GM18951 (cell line): ENCODE measurements around the gene SPATA33.

Experiments used
- POLR2A ChIP-seq: IDR thresholded peaks from 4 replicates; pipeline ENCODE4 v1.6.1; 2011; ENCODE audit warnings: mild to moderate bottlenecking; ENCODE audit not compliant: insufficient read length, insufficient read depth; ENCODE audit errors: extremely low read depth
- in situ Hi-C: fragments of 300-500 bp; cut with MboI; formaldehyde crosslinking; loops from one replicate; pipeline ENCODE4 v1.12.0; 2022; ENCODE audit warnings: low sequenced_read_pairs, mixed read lengths, inconsistent platforms; ENCODE audit not compliant: unreplicated experiment

SPATA33 gene

GRCh38 chr16:89639385-89639784 is 18.3 kb upstream of the SPATA33 start:
- TF ChIP-seq POLR2A: no peak
- in situ Hi-C loops: no loop called here

GRCh38 chr16:89641458-89642119 is 16.0 kb upstream of the SPATA33 start:
- TF ChIP-seq POLR2A: no peak
- in situ Hi-C loops: no loop called here

GRCh38 chr16:89642574-89642973 is 15.1 kb upstream of the SPATA33 start:
- TF ChIP-seq POLR2A: no peak
- in situ Hi-C loops: no loop called here

- TF ChIP-seq POLR2A: no peak
- in situ Hi-C loops: no loop called here
These were observed 13.8 kb upstream of the SPATA33 start for GRCh38 chr16:89643769-89644300.

- TF ChIP-seq POLR2A: no peak
These were observed 12.5 kb upstream of the SPATA33 start for GRCh38 chr16:89645122-89645521.

GRCh38 chr16:89646270-89646669 is 11.4 kb upstream of the SPATA33 start:
- no peak for TF ChIP-seq POLR2A
- in situ Hi-C loops: no loop called here

More at GRCh38 chr16:89645122-89645521, 12.5 kb upstream of the SPATA33 start:
- in situ Hi-C loops: no loop called here

GRCh38 chr16:89646906-89647305 is 10.7 kb upstream of the SPATA33 start:
- in situ Hi-C loops: no loop called here
- no peak for TF ChIP-seq POLR2A

GRCh38 chr16:89651584-89651983 is 6.1 kb upstream of the SPATA33 start:
- TF ChIP-seq POLR2A: no peak
- in situ Hi-C loops: no loop called here

GRCh38 chr16:89653656-89654295 is 3.9 kb upstream of the SPATA33 start:
- in situ Hi-C loops: no loop called here

GRCh38 chr16:89655062-89655643 is 2.5 kb upstream of the SPATA33 start:
- in situ Hi-C loops: no loop called here
- no peak for TF ChIP-seq POLR2A

More at GRCh38 chr16:89653656-89654295, 3.9 kb upstream of the SPATA33 start:
- no peak for TF ChIP-seq POLR2A

GRCh38 chr16:89656435-89657121 is 1.1 kb upstream of the SPATA33 start:
- no peak for TF ChIP-seq POLR2A
- in situ Hi-C loops: no loop called here

- no peak for TF ChIP-seq POLR2A
- in situ Hi-C loops: no loop called here
These were observed 714 bp downstream of the SPATA33 start for GRCh38 chr16:89658221-89658879.

- no peak for TF ChIP-seq POLR2A
- in situ Hi-C loops: no loop called here
These were observed 2.5 kb downstream of the SPATA33 start for GRCh38 chr16:89660146-89660545.
